GM10248 (cell line): ENCODE data around the gene TMIE.
A peak's percentile ranks its signal among the peaks of the same experiment; 100 is the strongest.

Source experiments
- CTCF ChIA-PET: fragments of 300-600 bp; sonication (Branson Sonifier 250); formaldehyde crosslinking; extraction: SDS; loops from one replicate; lab custom pipeline; 2021; ENCODE audit warnings: antibody characterized with exemption; lab: Yijun Ruan, JAX
- POLR2A ChIA-PET: fragments of 350-650 bp; sonication (Branson Sonifier 250); formaldehyde crosslinking; extraction: SDS; loops from one replicate; lab custom pipeline; 2020; ENCODE audit warnings: antibody characterized with exemption; lab: Yijun Ruan, JAX
- DNase-seq: peaks from one replicate; pipeline ENCODE4 v3.0.0; 2012; ENCODE audit errors: extremely low spot score
- TF ChIP-seq, protein P1 (sequence below): IDR thresholded peaks from 2 replicates; pipeline ENCODE4 v1.5.1; 2012; ENCODE audit warnings: mild to moderate bottlenecking, low read depth; ENCODE audit errors: extremely low read depth, missing control alignments, control extremely low read depth

TMIE gene

DNA sequence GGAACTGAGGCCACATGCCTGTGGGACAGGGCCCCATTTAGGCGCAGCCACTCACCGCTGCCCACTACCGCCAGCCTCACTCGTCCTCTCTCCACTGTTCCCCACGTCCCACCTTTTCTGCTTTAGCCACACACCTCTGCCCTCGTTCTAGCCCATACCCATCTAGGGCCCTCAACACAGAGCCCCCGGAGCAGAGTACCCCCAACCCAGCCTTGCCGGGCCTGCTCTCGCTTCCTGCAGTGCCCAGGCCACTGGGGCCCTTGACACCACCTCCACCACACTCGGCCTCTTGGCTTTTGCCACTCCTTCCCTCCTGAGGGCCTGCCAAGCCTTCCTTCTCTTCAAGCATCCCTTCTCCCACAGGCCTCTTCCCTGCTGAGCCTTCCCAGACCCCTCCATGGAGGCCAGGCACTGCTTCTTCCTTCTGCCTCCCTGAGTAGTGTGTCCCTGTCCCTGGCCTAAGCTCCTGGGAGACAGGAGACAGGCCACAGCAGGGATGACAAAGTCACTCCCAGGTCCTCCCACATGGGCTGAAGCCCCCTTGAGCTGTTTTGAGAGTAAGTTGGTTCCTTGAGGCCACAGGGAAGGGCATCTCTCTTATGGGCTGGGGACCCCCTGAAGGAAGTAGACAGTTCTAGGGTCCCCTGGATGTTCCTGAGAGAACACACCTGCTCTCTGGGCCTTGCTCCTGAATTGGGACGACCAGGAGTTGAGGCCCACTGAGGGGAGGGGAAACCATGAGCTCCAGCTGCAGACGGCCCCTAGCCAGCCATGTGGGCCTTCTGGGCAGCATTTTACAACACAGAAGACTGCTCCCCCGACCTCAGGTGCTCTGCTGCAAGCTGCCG lies 12.1 kb downstream of the TMIE start:
- TF ChIP-seq, protein P1, sequence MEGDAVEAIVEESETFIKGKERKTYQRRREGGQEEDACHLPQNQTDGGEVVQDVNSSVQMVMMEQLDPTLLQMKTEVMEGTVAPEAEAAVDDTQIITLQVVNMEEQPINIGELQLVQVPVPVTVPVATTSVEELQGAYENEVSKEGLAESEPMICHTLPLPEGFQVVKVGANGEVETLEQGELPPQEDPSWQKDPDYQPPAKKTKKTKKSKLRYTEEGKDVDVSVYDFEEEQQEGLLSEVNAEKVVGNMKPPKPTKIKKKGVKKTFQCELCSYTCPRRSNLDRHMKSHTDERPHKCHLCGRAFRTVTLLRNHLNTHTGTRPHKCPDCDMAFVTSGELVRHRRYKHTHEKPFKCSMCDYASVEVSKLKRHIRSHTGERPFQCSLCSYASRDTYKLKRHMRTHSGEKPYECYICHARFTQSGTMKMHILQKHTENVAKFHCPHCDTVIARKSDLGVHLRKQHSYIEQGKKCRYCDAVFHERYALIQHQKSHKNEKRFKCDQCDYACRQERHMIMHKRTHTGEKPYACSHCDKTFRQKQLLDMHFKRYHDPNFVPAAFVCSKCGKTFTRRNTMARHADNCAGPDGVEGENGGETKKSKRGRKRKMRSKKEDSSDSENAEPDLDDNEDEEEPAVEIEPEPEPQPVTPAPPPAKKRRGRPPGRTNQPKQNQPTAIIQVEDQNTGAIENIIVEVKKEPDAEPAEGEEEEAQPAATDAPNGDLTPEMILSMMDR = no peak
- POLR2A ChIA-PET = no interaction called here
- CTCF ChIA-PET = interaction anchor here (2.2 kb wide), 1 partner anchor 10 kb away, joined by 7 read pairs; no protein-coding TSS in a partner anchor
- no peak for DNase-seq

DNA sequence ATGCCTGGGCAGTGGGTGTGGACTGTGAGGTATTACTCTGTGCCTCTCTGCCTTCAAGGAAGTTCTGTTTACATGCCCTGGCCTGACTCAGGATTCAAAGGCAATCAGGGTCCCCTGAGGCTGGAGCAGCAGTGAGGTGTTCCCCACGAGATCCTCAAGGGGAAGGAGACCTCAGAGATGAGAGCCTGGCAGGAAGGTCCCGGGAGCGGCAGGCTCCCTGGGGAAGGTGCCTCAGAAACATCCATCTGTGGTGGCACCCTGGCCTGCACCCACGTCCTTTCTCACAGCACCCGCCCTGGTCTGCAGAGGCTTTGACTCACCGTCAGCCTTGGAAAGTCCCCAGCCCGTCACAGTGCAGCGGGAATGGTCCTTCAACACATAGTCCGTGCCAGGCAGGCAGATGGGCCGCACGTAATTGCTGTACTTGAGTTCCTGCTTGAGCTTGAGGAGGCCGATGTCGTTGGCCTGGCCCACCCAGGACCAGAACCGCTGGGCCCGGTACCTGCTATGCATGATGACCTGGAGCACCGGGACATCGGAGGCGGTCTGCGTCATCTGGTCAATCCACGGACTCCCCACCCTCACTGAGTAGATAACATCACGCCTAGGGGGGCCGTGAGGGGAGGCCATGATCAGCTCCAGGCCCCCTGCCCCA lies 12.8 kb downstream of the TMIE start:
- ChIA-PET POLR2A (no interaction called here), CTCF (interaction anchor here (1.1 to 2.2 kb wide), 5 partner anchors 8 to 181 kb away, joined by 3 to 8 read pairs (median 5); no protein-coding TSS in a partner anchor)
- peak; percentile 76 for DNase-seq
- TF ChIP-seq, protein P1 = no peak

DNA sequence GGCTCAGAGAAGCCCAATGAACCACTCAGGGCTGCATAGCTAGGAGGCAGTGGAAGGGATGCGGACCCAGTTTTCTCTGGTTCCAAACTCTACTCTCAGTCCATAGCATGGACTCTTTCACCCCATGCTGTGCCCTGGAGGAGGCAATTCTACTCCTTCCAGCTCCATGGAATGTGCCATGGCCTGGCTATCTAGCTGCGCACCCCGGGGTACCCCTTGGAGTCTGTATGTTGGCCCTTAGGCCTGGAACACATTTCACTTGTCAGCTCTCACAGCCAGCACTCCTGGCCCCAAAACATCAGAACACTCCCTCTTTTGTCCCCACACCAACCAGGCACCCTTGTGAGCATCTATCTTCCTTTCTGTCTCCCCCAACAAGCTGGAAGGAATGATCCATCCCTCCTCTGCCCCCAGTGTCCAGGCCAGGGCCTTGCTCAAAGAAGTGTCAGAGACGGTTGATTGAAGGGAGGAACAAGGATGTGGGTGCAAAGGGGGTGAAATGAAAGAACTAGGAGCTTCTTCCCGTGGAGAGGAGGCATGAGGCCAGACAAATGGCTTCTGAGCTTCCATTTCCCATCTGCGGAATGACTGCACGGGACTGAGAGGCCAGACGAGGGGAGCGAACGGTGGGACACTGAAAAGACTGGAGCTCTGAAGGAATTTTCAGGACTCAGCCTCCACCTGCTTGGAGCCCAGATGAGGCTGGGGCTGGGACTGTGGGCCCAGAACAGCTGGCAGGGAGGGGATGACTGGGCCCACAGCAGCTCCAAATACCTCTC lies 13.7 kb downstream of the TMIE start:
- ChIA-PET POLR2A (no interaction called here), CTCF (interaction anchor here (0.8 to 2.2 kb wide), 9 partner anchors 9 to 195 kb away, joined by 3 to 8 read pairs (median 4); no protein-coding TSS in a partner anchor)
- DNase-seq = no peak
- TF ChIP-seq, protein P1 = no peak

DNA sequence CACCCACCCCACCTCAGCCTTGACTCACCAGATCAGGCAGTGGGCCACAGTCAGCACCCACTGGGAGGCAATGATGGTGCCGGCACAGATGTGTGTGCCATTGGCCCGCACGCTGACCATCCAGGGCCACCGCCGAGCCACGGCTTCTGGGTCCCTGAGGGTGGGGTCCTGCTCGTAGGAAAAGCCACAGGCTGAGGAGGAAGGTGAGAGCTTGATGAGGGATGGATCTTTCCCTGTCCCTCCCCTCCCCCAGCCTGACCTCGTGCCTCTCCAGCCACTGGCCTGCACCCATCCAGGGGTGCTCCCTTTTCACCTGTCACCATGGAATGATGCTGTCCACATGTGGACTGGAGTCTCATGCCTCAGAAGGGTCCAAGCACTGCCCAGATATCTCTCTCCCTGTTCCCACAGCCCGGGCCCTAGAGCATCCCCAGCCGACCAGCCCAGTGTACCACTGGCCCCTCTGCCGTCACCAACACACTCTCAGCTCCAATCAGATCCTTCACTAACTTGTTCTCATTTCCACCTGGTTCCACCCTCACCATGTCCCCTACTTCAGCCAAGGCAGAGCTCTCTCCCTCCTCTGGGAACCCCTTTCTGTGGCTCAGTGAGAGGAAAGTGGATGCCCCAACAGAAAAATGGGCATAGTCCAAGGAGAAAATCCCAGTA lies 14.4 kb downstream of the TMIE start:
- DNase-seq = no peak
- ChIA-PET POLR2A (no interaction called here), CTCF (interaction anchor here (0.8 to 2.2 kb wide), 7 partner anchors 9 to 194 kb away, joined by 3 to 8 read pairs (median 4); no protein-coding TSS in a partner anchor)
- TF ChIP-seq, protein P1 = no peak

DNA sequence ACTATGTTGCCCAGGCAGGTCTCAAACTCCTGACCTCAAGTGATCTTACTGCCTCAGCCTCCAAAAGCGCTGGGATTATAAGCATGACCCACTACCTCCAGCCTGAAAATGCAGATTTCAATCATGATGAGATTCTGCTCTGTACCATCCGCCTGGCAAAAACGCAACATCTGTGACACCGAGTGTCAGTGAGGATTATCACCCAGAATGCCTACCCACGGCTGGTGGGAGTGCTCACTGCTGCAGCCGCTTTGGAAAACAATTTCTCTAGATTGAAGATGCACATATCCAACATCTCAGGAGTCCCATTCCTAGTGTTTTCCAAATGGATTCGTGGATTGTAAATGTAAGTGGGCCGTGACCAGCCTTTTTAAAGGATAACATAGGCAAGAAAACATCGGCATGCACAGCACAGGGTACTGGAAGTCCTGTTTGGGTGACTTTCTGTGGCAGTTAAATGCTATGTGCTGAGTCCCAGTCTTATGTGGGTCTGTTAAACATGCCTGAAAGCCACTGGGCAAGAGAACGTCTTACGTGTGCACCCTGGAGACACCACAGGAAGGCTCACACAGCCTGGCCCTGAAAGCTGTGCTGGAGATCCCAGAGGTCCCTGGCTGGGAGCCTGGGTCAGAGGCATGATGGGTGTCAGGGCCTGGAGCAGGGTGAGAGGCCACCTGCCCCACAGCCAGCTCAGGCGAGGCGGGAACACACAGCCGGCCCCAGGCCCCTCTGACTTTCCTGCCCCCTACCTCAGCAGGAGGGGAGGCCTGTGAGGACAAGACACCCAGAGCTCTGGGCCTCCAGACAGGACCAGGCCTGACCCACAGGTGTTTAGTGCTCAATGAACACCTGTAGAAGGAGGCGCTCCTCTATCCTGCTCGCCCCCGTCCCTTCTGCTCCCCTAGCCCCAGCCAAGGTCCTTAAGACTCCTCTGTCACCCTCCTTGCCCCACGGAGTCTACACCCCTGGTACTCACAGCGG lies 15.6 kb downstream of the TMIE start:
- TF ChIP-seq, protein P1 = no peak
- POLR2A ChIA-PET = no interaction called here
- CTCF ChIA-PET = interaction anchor here (1.1 kb wide), 1 partner anchor 11 kb away, joined by 4 read pairs; no protein-coding TSS in a partner anchor
- no peak for DNase-seq
